OCI-M1 (cell line): Measurements from ENCODE around the gene SDR39U1.
"Not testable (repeated sequence)": the region's sequence is repeated elsewhere in the genome, so short reads cannot be mapped to it uniquely, and the experiment has no call there.

Source experiments
- DNase-seq: peaks from one replicate; lab custom pipeline; 2025; lab: John Stamatoyannopoulos, UW

The SDR39U1 gene, protein sequence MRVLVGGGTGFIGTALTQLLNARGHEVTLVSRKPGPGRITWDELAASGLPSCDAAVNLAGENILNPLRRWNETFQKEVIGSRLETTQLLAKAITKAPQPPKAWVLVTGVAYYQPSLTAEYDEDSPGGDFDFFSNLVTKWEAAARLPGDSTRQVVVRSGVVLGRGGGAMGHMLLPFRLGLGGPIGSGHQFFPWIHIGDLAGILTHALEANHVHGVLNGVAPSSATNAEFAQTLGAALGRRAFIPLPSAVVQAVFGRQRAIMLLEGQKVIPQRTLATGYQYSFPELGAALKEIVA

DNA sequence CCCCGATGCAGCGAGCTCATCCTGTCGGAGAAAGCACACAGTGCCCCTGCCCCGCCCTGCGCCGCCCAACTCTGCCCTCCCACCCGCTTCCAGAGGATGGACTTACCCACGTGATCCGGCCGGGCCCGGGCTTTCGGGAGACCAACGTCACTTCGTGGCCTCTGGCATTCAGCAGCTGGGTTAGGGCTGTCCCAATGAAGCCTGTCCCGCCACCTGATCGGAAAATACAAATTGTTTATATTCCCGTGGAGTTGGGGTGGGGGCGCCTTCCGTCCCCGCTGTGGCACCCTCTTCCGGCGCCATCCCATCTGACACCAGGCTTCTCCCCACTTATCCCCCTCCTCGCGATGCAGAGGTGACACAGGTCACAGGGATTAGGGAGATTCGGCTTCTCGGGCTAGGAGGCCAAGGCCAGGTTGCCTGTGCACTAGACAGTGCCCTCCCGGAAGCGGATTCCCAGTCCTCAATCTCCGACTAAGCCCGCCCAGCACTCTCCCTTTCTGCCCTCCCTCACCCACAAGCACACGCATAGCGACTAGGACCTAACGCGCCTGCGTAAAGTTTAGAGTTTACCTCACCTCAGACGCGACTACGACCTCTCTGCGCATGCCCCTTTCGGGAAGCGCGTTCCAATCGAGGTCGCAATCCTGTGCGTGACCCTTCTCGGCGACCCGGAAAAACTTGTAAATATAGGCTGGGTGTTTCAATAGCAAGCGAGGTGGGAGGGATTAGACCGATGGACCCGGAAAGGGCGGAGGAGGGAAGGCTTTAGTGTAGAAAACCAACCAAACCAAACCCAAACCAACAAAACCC lies at the start of gene SDR39U1:
SDR39U1 (minus strand) TSS at position 537 of the 813 bp plus-strand sequence; CDS start at position 530, 7 bp downstream.
- peak; percentile 98 for DNase-seq

DNA sequence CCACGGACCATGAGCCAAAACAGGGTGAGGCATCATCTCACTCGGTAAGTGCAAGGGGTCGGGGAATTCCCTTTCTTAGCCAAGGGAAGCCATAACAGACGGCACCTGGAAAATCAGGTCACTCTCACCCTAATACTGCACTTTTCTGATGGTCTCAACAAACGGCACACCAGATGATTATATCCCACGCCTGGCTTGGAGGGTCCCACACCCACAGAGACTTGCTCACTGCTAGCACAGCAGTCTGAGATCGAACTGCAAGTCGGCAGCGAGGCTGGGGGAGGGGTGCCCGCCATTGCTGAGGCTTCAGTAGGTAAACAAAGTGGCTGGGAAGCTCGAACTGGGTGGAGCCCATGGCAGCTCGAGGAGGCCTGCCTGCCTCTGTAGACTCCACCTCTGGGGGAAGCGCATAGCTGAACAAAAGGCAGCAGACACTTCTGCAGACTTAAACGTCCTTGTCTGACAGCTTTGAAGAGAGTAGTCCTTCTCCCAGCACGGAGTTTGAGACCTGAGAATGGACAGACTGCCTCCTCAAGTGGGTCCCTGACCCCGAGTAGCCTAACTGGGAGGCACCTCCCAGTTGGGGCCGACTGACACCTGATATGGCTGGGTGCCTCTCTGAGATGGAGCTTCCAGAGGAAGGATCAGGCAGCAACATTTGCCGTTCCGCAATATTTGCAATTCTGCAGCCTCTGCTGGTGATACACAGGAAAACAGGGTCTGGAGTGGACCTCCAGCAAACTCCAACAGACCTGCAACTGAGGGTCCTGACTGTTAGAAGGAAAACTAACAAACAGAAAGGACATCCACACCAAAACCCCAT lies 49.2 kb upstream of the SDR39U1 start:
- not testable (repeated sequence) for DNase-seq

DNA sequence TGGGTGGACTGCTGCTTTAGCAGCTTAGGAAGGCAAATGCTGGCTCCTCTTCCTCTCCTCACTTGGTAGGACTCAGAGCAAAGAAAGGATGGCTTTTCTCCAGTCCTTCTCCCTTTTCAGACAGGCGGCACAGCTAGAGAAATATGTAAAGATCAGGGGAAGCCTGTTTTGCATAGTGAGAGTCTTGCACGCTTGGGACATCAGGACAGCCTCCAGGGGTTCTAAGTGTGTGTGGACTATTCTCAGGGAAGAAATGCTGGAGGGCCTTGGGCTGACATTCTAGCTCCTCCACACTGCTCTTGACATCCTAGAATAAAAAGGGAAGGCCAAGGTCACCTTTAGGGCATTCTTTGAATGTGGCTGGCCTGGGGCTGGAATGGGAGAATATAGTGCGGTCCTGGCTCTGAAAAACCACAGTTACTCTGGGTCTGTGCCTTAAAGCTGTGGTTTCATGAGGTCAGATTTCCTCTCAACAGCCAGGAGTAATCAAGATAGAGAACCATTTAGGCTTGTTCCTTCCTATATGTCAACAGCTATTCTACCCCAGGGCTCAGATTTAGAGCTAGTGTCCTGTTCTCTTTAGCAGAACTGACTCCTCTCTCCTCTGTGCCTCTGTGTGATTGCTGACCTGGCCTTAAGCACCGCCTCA lies 41.2 kb upstream of the SDR39U1 start:
- DNase-seq, result peak; percentile 84

DNA sequence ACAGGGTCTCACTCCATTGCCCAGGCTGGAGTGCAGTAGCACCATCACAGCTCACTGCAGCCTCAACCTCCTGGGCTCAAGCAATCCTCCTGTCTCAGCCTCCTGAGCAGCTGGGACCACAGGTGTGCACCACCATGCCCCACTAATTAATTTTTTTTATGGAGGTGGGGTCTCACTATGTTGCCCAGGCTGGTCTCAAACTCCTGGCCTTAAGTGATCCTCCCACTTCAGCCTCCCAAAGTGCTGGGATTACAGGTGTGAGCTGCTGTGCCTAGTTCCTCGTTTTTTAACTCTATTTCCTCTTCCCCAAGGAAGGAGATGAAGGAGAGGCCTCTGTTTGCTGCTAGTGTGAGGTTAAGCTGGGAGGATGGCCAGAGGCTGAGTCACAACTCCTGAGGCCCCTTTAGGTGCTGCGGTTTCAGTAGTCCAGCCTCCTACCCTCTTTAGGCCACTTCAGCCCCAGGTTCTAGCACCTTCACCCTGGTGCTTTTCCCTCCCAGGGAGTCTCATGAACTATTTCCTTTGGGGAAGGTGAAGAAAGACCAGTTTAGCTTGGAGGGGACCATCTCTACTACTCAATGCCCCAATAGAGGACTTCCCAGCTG lies 40.2 kb upstream of the SDR39U1 start:
- DNase-seq, result peak; percentile 11

DNA sequence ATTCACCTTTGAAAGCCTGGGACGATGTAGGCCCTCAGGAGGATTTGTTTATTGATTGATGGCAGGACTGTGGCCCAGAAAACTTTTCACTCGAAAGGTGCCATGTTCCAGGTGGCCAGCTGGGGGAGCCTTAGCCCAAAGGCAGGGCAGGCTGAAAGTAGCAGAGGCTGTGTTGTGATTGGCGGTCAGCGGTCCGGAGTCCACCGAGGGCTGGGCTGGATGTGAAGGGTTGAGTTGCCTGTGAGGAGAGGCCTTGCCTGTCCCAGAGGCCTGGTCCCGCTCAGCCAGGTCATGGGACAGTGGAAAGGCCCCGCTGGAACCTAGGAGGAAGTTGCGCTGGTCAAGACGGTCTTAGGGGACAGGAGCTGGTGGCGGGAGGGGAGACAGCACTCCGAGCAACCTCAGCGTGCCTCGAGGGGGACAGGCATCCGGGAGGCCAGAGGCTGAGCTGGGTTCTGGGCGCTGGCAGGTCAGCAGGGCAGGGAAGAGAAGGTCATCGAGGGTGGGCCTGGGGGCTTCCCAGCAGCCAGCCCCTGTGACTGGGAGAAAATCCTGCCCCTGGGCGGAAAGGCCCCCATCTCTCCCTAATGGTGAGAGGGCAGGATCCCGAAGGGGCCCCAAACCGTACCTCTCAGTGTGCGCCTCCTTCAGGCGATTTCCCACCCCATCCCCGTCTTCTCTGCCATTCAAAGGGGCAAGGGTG lies 39.2 kb upstream of the SDR39U1 start:
- peak; percentile 54 for DNase-seq

DNA sequence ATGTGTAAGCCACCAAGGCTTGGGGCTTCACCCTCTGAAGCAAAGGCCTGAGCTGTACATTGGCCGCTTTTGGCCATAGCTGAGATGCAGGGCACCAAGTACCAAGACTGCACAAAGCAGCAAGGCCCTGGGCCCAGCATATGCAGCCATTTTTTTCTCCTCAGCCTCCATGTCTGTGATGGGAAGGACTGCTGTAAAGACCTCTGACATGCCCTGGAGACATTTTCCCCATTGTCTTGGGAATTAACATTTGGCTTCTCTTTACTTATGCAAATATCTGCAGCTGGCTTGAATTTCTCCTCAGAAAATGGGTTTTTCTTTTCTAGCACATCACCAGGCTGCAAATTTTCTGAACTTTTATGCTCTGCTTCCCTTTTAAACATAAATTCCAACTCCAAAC lies 37.4 kb upstream of the SDR39U1 start:
- DNase-seq, result not testable (repeated sequence)

DNA sequence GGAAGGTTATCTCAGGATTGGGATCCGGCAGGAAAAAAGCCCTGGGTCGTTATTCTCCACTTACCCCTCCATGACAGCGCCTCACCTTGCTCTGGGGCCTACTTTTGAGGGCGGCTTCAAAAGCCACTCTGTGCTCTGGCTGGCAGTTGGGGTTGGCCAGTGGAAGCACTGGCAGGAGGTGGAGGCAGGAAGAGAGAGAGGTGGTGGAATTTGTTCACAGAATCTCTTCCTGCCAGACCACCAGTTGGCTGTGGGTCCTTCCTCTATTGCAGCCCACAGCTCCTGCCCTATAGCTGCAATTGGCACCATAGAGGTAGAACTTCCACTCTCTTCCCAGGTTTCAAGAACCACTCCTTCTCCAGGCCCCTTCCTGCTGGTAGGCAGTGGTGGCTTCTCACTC lies 32.7 kb upstream of the SDR39U1 start:
- DNase-seq, result no peak

DNA sequence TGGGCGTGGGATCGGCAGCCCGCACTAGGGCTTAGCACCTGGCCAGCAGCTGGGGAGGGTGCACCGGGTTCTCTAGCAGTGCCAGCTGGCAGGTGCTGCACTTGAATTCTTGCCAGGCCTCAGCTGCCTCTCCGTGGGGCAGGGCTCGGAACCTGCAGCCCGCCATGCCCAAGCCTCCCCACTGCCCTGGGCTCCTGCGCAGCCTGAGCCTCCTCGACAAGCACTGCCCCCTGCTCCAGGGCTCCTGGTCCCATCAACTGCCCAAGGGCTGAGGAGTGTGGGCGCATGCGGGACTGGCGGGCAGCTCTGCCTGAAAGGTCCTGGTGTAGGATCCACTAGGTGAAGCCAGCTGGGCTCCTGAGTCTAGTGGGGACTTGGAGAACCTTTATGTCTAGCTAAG lies 30.6 kb upstream of the SDR39U1 start:
- DNase-seq, result no peak

DNA sequence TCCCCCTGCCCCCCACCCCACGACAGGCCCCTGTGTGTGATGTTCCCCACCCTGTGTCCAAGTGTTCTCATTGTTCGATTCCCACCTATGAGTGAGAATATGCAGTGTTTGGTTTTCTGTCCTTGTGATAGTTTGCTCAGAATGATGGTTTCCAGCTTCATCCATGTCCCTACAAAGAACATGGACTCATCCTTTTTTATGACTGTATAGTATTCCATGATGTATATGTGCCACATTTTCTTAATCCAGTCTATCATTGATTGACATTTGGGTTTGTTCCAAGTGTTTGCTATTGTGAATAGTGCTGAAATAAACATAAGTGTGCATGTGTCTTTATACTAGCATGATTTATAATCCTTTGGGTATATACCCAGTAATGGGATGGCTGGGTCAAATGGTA lies 27.9 kb upstream of the SDR39U1 start:
- not testable (repeated sequence) for DNase-seq

DNA sequence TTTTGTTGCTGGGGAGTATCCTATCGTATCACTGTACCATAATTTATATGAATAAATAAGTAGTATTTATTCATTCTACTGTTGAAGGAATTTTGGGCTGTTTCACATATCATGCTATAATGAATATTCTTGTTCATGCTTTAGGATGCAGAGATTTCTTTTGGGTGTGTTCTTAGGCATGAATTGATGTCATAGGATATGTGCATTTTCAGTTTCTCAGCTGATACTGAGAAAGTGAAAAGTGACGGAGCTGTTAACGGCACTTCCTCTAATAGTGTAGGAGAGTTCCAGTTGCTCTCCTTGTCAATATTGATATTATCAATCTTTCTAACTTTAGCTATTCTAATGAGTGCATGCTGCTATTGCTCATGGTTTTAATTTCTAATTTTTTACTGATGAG lies 23.2 kb upstream of the SDR39U1 start:
- no peak for DNase-seq

DNA sequence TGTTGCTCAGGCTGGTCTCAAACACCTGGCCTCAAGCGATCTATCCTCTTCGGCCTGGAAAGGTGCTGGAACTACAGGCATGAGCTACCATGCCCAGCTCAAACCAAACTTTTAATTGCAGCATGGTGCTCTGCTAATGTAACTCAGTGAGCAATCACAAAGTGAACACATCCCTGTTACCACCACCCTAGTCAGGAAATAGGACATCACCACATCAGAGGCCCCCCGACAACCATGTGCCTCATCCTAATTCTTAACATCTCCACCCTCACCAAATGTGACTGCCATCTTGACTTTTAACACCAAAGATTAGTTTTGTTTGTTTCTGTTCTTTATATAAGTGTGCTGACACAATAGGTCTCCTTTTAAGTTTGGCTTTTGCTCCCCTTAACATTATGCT lies 22.8 kb upstream of the SDR39U1 start:
- no peak for DNase-seq

DNA sequence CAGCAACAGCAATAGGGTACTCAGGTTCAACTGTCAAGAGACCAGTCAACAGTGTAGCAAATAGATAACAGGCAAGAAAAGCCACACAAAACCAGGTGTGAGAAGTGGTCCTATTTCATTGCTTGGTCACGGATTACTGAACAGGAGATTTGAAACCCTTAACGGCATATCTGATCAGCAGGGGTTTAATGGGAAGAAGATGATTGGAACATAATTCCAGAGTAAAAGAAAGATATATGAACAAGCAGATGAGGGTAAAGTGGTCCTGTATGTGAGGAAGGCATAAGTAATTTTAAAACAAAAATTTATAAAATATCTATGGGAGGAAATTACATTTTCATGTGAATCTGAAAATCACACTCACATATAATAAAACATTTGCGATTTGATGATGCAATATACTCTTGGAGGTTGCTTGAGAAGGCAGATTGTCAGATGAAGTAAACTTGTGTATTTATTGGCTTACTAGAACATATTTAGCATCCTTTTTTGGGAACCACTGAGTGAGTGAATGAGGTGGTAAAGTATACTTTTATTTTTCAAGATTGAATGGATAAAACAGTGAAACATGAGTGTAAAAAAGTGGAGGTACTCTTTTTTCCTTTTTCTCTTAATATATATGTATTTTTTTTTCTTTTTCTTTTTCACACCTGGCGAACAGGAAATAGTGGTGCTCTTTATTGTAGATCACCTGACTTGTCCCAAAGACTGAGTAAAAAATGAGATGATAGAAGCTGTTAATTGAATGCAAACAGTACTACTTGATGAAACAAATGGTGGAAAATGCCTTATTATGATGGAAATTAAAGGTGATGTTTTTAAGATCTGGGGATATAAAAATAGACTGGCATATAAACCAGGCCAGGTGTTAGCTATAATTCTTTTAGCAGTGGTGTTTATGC lies 21.6 kb upstream of the SDR39U1 start:
- DNase-seq, result no peak

DNA sequence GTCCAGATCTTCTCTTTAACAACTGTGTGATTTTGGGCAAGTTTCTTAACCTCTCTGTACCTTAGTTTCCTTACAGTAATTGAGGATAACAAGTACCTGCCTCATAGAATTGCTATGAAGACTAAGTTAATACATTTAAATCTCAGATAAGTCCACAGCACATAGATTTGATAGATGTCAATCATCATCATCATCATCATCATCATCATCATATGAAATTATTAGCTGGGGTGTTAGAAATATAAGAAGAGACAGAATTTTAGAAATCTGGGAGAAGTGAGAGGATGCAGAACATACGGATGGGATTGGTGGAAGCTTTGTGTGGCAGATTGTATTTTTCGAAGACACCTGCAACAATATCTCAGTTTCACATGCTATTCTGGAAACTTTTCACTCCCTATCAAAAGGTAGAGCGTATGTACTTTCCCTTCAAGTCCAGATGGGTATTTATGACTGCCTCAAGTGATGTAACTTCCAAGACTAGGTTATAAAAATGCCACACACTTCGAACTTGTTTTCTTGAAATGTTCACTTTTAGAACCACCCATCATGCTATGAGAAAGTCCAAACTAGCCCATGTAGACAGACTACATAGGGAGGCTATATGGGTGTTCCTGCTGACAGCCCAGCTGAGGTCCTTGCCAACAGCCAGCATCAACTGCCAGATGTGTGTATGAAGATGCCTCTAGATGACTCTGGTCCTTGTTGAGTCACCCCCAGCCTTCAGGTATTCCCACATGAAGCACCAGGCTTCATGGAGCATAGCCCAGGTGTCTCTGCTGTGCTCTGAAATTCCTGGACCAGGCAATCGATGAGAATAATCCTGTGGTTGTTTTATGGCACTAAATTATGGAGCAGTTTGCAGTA lies 20.7 kb upstream of the SDR39U1 start:
- no peak for DNase-seq

DNA sequence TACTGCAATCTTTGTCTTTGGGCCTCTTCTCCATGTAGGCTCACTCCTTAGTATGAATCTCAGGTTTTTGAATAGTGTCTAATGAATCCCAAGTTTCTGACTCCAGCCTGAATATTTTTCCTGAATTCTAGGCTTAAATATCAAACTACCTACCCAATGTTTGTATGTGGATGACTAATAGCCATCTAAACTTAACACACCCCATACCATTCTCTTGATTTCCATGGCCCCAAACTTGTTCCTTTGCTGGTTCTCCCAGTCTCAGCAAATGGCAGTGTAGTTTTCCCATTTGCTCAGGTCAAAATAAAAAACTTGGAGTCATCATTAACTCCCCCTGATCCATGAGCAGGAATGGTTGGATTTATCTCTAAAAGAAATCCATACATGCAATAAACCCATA lies 18.8 kb upstream of the SDR39U1 start:
- DNase-seq, result no peak

DNA sequence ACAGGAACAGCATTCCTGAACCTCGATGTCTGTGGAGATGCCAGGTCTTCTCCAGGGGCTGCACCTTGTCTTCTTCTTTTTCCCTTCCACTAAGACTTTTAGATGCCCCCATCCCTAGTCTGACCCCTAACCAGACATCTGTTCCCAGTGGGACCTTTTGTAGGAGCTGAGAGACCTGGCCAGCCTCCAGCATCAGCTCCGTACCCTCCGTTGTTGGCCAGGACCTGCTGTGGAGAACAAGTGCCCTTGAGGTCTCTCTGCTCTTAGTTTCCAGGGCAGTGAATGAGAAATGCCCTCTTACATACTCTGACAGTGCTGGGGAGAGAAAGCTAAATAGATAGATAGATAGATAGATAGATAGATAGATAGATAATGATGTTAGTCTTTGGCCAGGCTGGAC lies 16.8 kb upstream of the SDR39U1 start:
- no peak for DNase-seq

DNA sequence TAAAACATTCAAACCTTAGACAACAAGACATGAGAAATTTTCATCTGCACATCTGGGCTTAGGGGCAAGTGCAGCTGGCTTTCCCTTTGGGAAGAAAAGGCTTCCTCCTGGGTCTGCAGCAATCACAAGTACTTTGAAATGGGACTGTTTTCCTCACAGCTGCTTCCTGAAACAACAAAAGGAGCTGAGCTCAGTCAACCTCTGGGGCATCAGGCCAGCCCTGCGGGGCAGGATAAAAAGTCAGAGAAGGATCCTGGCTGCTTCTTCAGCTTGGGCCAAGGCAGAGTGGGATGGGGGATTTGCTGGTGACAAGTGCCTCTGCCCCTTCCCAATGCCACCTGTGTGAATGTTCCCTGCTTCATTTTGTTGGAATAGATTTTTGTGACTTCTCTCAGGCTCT lies 16.2 kb upstream of the SDR39U1 start:
- DNase-seq, result no peak

DNA sequence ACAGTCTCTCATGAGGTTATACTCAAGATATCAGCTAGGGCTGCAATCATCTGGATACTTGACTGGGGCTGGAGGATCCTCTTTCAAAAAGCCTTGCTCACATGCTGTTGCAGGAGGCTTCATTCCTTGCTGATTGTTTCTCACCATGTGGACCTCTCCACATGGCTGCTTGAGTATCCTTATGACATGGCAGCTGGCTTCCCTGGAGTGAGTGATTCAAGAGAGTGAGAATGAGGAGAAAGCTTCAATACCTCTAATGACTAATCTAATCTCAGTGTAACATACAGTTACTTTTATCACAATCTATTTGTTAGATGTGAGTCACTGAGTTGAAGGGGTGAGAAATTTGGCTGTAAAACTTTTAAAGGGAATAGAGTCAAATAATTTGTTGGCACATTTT lies 14.4 kb upstream of the SDR39U1 start:
- DNase-seq, result peak; percentile 18

DNA sequence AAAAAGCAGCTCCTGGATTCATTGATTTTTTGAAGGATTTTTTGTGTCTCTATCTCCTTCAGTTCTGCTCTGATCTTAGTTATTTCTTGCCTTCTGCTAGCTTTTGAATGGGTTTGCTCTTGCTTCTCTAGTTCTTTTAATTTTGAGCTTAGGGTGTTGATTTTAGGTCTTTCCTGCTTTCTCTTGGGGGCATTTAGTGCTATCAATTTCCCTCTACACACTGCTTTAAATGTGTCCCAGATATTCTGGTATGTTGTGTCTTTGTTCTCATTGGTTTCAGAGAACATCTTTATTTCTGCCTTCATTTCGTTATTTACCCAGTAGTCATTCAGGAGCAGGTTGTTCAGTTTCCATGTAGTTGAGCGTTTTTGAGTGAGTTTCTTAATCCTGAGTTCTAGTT lies 8.3 kb upstream of the SDR39U1 start:
- not testable (repeated sequence) for DNase-seq
